GM19452 (cell line): ENCODE results near the gene ADCY5.
"Not testable (repeated sequence)": the region's sequence is repeated elsewhere in the genome, so short reads cannot be mapped to it uniquely, and the experiment has no call there.

Source experiments
- ATAC-seq: cut with Tn5 transposase; IDR thresholded peaks from one replicate; pipeline ENCODE4 v1.9.1; 2021; ENCODE audit not compliant: unreplicated experiment

The ADCY5 gene

GRCh38 chr3:123277106-123277505 is 171.8 kb downstream of the ADCY5 start:
- ATAC-seq = no peak

DNA sequence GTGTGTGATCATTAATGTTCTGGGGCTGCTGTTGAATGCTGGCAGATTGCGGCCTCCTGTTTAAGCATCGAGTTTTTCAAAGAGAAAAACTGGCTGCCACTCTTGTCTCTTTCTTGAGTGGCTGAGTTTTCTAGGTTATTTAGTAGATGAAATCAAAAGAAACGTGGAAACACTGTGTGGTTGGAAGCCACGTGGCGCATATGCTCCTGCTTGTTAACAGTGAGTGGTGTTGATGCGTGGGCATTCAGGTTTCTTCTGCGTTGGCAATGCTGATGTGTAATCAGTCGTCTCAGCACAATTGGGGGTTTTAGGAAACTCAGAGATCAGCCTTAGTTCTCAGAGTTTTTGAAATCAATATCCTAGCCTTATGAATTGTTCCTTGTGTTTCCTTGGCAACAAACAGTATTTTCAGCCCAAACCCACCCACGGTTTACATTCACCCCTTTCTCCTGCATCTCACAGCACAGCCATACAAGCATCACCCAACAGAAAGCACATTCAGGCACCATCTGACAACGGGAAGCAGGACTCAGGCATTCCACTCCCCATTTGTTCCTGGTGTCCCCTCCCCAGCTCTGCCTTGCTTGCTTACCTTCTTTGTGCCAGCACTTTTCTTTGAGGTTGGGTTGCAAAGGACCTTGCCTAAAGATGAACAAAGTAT is 172.4 kb downstream of the ADCY5 start:
- ATAC-seq = no peak

DNA sequence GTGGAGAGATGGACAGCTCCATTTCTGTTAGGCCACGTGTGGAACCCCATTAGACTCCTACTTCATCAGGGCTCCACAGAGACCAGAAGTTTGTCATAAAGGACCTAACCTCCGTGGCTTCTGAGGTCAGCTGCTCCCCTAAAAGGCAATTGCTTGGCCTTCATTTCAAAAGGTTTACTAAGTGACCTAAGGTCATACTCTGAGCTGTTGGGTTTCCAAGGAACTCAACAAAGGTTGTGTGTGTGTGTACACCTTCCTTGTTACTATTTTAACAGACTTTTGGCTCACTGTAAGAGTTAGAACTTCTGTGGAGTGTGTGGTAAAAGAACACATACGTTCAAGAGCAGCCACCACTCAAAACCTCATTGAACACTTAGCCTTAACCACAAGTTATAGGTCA is 173.2 kb downstream of the ADCY5 start:
- ATAC-seq = no peak

GRCh38 chr3:123272547-123272946 is 176.3 kb downstream of the ADCY5 start:
- ATAC-seq = no peak

DNA sequence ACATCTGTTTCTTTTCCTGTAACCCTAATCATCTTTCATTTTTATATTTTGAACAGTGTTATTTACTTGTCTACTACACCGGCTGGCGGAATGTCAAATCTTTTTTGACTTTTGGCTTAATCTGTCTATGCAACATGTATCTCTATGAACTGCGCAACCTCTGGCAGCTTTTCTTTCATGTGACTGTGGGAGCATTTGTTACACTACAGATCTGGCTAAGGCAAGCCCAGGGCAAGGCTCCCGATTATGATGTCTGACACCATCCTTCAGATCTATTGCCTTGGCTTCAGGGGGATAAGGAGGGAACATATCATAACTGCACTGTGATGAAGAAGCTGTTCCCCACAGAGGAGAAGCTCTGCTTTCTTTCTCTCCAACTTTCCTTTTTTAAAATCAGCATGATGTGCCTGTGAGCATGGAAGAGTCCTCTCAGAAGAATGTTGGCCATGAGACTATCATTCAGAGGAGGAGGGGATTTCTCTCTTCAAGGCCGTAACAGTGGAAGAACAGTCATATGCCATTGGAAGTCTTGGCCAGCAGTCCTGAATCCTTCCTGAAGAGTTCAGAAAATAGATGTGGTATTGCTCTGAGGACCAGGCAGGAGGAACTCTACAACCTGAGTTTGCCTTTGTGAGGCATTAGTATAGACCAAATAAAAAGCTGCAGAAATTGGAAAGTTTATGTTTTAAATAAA is 177.3 kb downstream of the ADCY5 start:
- ATAC-seq = no peak

GRCh38 chr3:123270818-123271217 is 178.1 kb downstream of the ADCY5 start:
- no peak for ATAC-seq

DNA sequence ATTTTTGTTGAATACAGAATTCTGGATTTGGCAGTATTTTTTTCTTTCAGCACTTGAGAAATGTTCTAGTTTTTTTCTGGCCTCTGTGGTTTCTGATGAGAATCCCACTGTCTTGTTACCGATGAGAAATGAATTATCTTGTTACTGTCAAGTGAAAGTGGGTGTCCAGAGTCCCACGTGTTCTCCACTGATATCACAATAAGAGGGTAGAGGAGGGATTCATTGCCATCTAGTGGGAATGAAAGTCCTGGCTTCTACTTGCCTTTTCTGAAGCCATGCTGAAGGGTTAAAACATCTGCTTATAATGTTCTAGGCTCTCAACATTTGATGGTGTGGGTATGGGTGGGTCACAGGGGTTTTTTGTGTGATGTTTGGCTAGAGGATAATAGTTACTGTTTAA is 181.1 kb downstream of the ADCY5 start:
- no peak for ATAC-seq

GRCh38 chr3:123263941-123264340 is 184.9 kb downstream of the ADCY5 start:
- ATAC-seq = no peak

GRCh38 chr3:123262868-123263267 is 186.0 kb downstream of the ADCY5 start:
- no peak for ATAC-seq

GRCh38 chr3:123262226-123262625 is 186.7 kb downstream of the ADCY5 start:
- no peak for ATAC-seq

GRCh38 chr3:123261666-123262065 is 187.2 kb downstream of the ADCY5 start:
- no peak for ATAC-seq

- ATAC-seq = no peak
These were observed 190.0 kb downstream of the ADCY5 start for GRCh38 chr3:123258811-123259420.

- ATAC-seq = no peak
These were observed 190.5 kb downstream of the ADCY5 start for GRCh38 chr3:123258359-123258758.

- ATAC-seq = no peak
These were observed 192.6 kb downstream of the ADCY5 start for GRCh38 chr3:123256256-123256655.

DNA sequence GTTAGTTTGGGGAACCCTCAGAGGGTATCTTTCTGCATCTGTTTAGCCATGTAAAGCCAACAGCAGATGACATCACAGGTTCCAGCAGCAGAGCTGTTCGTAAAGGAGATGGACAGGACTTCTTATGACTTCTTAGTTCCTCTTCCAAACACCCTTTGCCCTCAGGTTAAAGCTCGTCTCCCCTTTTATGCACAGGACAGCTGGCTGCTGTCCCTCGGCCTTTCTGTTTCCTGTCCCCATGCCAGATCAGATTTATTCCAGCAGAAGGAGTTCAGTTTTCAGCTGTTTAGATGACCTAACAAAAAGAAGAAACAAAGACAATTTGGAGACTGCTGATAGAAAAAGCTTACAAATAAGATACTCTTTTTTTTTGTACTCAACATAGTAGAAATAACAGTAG is 202.0 kb downstream of the ADCY5 start:
- no peak for ATAC-seq

DNA sequence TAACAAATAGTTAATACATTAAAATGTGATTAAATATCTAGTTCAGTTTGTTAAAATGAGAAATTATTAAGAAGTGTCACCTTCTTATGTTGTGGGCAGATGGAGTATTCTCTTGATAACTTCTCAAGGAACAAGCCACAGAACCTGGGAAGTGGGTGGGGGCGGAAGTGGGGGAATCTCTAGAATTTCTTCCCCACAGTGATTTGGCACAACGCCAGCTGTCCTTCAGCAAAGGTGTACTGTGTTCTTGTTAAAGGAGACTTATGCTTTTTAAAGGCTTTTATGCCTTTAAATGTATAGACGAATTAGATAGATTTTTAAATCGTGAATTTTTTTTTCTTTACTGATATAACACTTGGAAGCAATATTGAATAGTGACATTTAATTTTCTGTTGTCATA is 204.8 kb downstream of the ADCY5 start:
- no peak for ATAC-seq

DNA sequence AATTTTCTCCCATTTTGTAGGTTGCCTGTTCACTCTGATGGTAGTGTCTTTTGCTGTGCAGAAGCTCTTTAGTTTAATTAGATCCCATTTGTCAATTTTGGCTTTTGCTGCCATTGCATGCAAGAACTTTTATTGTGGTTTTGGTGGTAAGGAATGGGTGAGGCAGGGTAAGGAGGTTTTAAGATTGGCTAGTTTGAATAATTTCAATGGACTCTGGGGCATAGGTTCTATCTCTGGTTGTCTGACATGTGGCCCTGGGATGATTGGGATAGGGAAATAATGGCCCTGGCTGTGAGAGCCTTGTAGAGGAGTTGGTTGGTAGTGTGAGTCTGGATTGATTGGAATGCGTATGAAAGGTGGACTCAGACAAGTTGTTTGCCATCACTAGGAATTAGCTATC is 209.1 kb downstream of the ADCY5 start:
- no peak for ATAC-seq

DNA sequence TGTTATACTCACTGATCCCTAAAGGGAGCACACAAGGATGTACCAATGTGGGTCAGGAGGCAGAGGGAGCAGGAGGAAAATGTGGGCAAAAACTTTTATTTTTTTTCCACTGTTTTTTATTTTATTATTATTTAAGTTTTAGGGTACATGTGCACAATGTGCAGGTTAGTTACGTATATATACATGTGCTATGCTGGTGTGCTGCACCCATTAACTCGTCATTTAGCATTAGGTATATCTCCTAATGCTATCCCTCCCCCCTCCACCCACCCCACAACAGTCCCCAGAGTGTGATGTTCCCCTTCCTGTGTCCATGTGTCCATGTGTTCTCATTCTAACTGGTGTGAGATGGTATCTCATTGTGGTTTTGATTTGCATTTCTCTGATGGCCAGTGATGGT is 209.7 kb downstream of the ADCY5 start:
- not testable (repeated sequence) for ATAC-seq

- ATAC-seq = no peak
These were observed 212.0 kb downstream of the ADCY5 start for GRCh38 chr3:123236902-123237301.
